HS-5 (cell line): Measurements from ENCODE around the gene SCGB3A1.
A peak's percentile ranks its signal among the peaks of the same experiment; 100 is the strongest.

ENCODE experiments used
- DNase-seq: peaks from one replicate; pipeline ENCODE4 v3.0.0-alpha.2; 2012; ENCODE audit warnings: low read depth

SCGB3A1 gene

GRCh38 chr5:180625125-180625790 lies 34.0 kb upstream of the SCGB3A1 start:
- DNase-seq, result no peak

DNA sequence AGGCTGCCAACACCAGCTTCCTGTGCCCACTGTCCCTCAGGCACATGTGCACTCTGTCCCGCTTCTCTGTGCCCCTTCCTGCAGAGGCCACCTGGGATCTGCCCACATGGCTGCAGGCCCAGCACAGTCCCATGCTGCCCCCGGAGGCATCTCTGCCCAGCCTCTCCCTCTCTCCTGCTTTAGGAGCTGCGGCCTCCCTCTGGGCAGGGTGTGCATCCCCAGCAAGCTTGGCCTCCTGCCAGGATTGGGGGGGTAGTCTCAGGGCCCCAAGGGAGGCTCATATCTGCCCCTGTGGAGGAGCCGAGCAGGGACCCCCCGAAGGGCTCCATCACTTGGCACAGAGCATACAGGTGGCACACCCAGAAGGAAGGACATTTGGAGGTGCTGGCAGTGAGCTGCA lies 33.3 kb upstream of the SCGB3A1 start:
- no peak for DNase-seq

DNA sequence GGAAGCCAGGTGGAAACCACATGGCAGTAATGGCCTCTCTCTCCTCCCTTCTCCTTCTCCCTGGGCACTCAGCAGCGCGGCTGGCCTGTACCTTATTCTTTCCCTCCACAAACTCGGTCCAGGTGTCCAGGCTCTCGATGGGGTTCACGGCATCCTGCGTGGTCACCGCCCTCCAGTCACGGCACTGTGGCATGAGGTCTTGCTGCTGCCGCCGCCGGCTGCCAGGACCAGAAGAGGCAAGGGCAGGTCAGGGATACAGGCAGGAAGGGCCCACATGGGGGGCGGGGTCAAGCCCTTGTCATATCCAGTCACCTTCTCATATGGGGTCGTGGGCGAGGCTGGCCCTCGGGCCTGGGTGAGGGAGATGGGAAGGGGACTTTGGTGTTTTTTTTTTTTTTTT lies 32.5 kb upstream of the SCGB3A1 start:
- no peak for DNase-seq

DNA sequence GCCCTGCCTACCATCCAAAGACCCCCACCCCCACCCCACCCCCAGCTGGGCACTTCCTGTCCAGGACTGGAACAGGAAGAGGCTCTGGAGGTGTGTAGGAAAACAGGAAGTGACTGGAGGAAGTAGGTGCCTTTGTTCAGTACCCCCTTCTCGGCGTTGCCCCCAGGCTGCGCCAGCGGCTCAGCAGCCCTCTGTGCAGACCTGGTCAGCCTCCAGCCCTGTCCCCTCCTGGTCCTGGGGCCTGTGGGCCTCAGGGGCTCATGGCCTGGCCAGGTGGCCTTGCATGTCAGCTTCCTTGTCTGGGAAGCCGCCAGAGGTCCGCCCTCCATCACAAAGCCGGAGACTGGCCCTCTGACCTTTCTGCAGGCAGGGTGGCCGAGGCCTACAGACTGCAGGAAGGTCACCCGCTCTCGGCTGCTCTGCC lies 32.1 kb upstream of the SCGB3A1 start:
- no peak for DNase-seq

DNA sequence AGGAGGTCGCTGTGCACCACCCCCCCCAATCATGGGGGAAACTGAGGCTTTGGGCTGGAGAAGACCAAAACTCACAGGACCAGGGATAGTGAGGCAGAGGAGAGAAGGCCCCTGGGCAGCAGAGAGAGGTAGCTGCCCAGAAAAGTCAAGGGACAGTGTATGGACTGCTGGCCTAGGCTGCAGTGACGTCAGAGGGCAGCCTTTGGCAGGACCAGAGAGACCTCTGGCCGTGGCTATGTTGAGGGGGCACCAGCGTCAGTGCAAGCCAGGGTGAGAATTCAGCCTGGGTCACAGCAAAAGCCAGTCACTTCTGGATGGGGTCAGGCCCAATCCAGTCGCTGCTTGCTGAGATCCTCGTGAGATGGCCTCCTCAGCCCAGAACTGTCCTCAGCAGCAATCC lies 31.6 kb upstream of the SCGB3A1 start:
- DNase-seq, result no peak

GRCh38 chr5:180621311-180621710 lies 30.0 kb upstream of the SCGB3A1 start:
- no peak for DNase-seq

DNA sequence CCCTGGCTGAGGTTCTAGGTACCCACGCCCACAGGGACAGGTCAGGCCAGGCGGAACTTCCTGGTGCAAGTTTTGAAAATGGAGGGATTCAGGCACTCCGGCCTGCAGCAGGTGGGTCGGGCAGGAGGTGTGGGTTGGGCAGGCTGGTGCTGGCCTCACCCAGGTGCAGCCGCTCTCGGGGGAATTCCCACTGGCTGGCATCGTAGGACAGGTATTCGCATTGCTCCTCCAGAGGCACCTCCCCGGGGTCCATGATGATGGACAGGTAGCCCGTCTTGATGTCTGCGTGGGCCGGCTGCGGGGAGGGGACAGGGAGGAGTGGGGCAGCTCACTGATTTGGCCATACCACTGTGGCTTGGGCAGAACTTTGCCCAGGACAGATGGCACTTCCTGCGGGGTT lies 28.7 kb upstream of the SCGB3A1 start:
- DNase-seq, result no peak

DNA sequence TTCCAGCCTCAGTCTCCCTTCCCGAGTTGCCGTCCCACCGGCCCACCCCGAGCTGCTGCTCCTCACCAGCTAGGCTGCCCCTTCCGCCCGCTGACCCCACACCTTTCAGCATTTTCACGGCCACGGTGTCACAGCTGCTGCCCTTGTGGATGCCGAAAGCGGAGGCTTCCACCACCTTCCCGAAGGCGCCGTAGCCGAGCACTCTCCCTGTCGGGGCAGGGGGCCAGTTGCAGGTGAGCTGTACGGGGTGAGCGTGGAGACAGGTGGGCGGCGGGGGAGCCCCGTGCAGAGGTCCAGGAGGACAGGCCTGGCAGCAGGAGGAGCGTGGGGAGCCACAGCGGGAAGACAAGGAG lies 28.2 kb upstream of the SCGB3A1 start:
- no peak for DNase-seq

DNA sequence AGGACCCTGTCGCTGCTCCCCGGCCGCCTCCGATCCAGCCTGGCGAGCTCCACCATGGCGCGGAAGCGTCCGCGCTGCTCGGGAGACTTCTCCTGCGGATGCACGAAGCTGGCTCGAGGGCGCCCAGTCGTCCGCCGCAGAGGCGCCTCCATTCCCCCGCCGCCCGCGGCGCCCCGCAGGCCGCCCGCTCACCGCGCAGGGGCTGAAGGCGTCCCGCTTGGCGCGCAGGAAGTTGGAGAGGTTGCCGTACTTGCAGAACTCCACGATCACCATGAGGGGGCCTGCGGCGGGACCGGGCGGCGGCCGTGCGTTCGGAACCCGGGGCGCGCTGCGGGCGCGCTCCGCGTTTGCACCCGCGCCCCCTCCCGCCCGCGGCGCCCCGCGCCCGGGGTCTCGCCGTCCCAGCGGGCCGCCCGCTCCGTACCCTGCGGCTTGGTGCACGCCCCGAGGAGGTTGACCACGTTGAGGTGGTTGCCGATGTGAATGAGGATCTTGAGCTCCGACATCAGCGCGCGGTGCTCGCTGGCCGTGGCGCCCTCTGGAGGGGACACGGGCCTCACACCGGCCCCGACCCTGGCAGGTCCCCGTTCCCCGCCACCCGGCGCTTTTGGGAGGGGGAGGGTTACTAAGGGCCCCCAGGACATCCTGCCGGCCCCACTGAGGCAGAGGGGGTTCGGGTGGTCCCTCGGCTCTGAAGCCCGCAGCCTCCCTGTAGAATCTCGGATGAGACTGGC lies 27.7 kb upstream of the SCGB3A1 start:
- DNase-seq, result no peak

- no peak for DNase-seq
Observed at GRCh38 chr5:180618487-180618828, 27.2 kb upstream of the SCGB3A1 start.

DNA sequence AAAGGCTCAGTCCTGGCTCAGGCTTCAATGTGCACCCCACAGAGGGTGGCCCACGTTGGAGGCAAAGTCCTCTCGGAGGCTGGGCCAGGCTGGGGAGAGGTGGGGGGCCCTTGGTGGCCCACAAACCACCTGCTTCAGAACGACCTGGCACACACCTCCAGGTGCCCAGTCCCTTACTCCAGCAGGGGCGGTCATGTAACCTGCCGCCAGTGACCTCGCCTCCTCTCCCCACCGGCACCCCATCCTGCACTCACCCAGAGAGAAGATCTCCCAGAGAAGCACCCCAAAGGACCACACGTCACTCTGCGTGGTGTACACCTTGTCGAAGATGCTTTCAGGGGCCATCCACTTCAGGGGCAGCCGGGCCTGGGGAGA lies 22.5 kb upstream of the SCGB3A1 start:
- no peak for DNase-seq

GRCh38 chr5:180613188-180613813 lies 22.0 kb upstream of the SCGB3A1 start:
- DNase-seq, result no peak

GRCh38 chr5:180612683-180613082 lies 21.4 kb upstream of the SCGB3A1 start:
- DNase-seq, result no peak

DNA sequence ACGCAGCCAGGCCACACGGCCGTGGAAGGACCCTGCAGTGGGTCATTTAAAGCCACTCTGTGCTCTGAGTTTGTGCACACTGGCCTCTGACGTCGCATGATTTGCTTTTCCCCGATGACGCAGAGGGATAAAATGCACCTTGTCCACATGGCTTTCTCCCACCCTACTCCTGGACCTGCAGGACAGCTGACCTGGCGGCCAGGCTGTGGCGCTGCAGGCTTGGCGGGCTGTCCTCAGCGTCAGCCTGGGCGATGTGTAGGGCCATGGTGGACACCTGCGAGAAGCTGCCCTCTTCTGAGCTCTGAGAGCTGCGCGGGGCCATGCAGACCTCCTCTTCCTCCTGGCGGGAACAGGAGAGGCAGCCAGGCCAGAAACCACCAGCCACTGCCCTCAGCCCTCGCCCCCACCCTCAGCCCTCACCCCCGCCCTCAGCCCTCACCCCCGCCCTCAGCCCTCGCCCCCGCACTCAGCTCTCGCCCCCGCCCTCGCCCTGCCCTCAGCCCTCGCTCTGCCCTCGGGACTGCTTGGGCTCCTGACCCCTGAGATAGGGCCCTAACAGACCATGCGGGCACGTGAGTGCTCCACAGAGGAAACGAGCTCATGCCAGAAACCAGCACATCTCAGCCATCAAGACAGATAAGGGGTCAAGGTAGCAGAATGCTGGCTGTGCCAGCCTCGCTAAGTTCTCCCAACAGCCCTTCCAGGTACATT lies 20.0 kb upstream of the SCGB3A1 start:
- no peak for DNase-seq

DNA sequence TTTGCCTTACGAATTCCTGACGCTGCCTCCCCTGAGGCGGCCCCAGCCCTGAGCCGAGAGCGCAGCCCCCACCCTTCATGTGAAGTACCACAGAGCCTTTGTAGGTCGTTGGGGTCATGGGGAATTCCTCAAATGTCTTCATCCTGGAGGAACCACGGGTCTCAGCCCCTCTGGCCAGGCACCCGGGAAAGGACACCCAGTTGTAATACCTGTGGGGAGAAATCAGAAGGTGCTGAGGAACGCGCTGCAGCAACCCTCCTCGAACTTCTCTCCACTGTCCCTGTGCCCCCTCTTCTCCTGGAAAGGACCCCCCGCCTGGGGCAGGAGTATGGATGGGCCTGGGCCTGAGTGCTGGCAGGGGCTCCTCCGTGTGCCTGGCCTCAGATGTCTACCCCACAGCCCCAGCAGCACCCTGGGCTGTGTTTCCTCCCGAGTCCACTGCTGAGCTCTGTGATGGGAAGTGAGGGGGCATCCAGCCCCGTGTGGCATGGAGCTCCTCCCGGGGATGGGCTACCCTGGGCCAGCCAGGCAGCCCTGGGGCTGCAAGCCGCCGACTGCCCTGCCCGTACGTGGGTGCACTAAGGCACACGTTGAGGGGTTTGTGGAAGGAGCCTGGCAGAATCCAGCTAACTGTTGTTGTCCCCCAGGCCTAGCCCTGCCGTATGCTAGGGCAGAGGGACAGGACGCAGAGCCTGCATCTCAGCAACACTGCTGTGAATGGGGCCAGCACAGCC lies 18.7 kb upstream of the SCGB3A1 start:
- DNase-seq, result no peak

DNA sequence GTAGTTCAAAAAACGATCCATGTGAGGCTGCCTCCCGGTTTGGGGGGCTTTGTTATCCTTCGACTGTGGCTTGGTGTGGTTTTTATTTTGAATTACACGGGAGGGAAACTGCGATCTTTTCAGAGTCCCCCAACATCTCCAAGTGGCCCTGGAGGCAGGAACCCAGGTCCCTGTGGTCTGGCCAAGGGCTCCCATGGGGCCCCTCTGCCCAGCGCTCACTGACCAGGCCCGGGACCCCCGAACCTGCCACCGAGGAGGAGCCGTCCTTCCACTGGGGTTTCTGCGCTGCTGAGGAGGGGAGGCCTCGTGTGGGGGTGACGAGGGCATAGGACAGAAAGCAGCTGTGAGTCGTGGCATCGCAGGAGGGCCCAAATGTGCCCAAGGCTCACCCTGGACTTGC lies 18.1 kb upstream of the SCGB3A1 start:
- no peak for DNase-seq

GRCh38 chr5:180608572-180609310 lies 17.4 kb upstream of the SCGB3A1 start:
- no peak for DNase-seq

DNA sequence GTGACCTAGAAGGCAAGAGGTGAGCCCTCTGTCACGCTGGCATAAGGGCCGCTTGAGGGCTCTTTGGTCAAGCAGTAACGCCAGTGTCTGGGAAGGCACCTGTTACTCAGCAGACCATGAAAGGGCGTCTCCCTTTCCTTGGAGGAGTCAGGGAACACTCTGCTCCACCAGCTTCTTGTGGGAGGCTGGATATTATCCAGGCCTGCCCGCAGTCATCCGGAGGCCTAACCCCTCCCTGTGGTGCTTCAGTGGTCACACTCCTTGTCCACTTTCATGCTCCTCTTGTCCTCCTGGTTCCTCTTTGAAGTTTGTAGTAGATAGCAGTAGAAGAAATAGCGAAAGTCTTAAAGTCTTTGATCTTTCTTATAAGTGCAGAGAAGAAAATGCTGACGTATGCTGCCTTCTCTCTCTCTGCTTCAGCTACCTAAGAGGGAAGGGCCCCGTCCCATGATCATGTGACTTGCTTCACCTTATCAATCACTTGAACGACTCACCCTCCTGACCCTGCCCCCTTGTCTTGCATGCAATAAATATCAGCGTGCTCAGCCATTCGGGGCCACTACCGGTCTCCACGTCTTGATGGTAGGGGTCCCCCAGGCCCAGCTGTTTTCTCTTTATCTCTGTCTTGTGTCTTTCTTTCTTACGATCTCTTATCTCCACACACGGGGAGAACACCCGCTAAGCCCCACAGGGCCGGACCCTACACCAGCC lies 16.7 kb upstream of the SCGB3A1 start:
- DNase-seq, result no peak

GRCh38 chr5:180606215-180606785 lies 15.0 kb upstream of the SCGB3A1 start:
- DNase-seq, result no peak

DNA sequence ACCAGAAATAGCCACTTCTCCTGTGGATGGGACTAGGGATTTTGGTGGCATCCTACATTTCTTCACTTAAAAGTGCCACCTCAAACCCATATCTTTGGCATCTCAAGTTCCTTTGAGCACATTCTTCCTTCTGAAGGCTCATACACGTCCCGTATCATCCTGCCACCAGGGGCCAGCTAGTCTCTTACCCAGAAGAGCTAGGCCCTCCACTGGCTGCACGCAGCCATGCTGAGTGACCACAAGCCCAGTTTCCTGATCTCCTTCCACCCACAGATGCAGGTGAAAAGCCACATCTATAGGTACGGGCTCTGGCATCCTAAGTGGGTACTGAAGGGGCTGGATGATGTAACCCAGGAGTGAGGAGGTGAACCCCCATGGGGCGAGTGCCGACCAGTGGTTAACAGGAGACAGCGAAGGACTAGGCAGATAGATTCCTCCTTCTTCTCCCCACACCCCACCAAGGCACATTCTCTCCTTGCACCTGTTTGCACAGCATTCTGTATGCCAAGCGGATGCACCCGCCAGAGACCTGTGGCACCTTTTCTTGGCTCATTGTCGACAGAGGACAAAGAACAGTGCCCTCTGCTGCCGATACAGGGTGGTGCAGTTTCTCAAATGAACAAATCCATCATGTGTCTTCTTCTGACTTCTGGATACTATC lies 14.4 kb upstream of the SCGB3A1 start:
- peak; percentile 13 for DNase-seq
